ENCODE data around the gene SOCS7. TPM values are rescaled to one million over a fixed set of nuclear protein-coding genes. Genes with fewer than 3 reads are reported as not detected.

The SOCS7 gene
- polyA plus RNA-seq, 1 donor (not counting 4 experiments of a cell fraction or from before 2014, with no cell fraction given) = 7.5 TPM

DNA sequence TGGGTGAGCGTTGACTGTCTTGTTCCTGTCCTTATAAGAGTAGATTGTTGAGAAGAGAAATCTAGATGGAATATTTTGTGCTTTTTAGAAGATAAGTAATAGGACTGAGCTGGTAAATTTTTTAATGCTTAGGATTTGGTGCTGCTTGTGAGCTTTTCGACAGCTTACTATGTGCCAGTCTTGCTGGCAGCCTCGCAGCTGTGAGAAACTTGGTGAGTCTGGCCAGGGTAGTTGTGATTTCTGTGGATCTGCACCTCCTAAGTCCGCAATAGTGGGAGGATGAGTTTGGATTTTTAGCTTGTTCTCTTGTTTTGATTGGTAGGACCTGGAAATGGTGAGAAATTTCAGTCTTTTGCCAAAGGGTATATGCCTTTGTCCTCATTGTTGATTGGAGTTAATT, 3.6 kb downstream of the SOCS7 start:
- H2AFZ ChIP-seq (ENCODE audit: control insufficient read depth, low read length) = no peak overlapping the region
- peaks cover 15% of the 10 kb centered on the region for H3K79me2 ChIP-seq (ENCODE audit: control insufficient read depth, insufficient read depth, low read length)
- H3K9me1 ChIP-seq (ENCODE audit: control insufficient read depth, extremely low read depth, insufficient read depth, low read length) = no peaks in the 10 kb centered on the region
- no peaks in the 10 kb centered on the region for H3K9me3 ChIP-seq (ENCODE audit: control insufficient read depth, low read depth, low read length)
- peaks cover 16% of the 10 kb centered on the region for H3K4me1 ChIP-seq (ENCODE audit: control insufficient read depth, extremely low read depth, insufficient read depth, low read length)
- no peaks in the 10 kb centered on the region for H3K27me3 ChIP-seq (ENCODE audit: control insufficient read depth, extremely low read depth, insufficient read depth, low read length)
- FAIRE-seq (no peak), DNase-seq (ENCODE audit: low read depth, low spot score) (no peak)
- H3K27ac ChIP-seq (ENCODE audit: control insufficient read depth, insufficient read depth, low read length) = no peak overlapping the region
- peaks cover 0 to 2% of the 10 kb centered on the region in 2 experiments for H3K36me3 ChIP-seq (ENCODE audit: control insufficient read depth in 2 of 2, extremely low read depth in 1 of 2, insufficient read depth in 2 of 2, low read length in 2 of 2)
- TF ChIP-seq EZH2 (IDR thresholded peaks at IDR 0.05; ENCODE audit: low read length) = no peak
- TF ChIP-seq, protein P1, sequence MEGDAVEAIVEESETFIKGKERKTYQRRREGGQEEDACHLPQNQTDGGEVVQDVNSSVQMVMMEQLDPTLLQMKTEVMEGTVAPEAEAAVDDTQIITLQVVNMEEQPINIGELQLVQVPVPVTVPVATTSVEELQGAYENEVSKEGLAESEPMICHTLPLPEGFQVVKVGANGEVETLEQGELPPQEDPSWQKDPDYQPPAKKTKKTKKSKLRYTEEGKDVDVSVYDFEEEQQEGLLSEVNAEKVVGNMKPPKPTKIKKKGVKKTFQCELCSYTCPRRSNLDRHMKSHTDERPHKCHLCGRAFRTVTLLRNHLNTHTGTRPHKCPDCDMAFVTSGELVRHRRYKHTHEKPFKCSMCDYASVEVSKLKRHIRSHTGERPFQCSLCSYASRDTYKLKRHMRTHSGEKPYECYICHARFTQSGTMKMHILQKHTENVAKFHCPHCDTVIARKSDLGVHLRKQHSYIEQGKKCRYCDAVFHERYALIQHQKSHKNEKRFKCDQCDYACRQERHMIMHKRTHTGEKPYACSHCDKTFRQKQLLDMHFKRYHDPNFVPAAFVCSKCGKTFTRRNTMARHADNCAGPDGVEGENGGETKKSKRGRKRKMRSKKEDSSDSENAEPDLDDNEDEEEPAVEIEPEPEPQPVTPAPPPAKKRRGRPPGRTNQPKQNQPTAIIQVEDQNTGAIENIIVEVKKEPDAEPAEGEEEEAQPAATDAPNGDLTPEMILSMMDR (optimal IDR thresholded peaks at IDR 0.05 in 1 of 3, IDR thresholded peaks at IDR 0.05 in 1 of 3, conservative IDR thresholded peaks at IDR 0.05 in 1 of 3; ENCODE audit: extremely low read depth in 1 of 3, insufficient read depth in 2 of 3, low read length in 3 of 3) = no peak
- dilution Hi-C loops (cut with MboI; ENCODE audit: extremely low pct_ligation_motif_present, low sequenced_read_pairs) = no loop called here
- no peak overlapping the region for H3K9ac ChIP-seq (ENCODE audit: control insufficient read depth, extremely low read depth, insufficient read depth, low read length)
- H3K4me2 ChIP-seq (ENCODE audit: control insufficient read depth, extremely low read depth, insufficient read depth, low read depth, low read length) = no peak overlapping the region
- no peaks in the 10 kb centered on the region for H4K20me1 ChIP-seq (ENCODE audit: control insufficient read depth, extremely low read depth, insufficient read depth, low read length)
- H3K4me3 ChIP-seq (ENCODE audit: control insufficient read depth in 2 of 3, extremely low read depth in 1 of 3, insufficient read depth in 2 of 3, low read depth in 1 of 3, low read length in 3 of 3) = no peak overlapping the region

DNA sequence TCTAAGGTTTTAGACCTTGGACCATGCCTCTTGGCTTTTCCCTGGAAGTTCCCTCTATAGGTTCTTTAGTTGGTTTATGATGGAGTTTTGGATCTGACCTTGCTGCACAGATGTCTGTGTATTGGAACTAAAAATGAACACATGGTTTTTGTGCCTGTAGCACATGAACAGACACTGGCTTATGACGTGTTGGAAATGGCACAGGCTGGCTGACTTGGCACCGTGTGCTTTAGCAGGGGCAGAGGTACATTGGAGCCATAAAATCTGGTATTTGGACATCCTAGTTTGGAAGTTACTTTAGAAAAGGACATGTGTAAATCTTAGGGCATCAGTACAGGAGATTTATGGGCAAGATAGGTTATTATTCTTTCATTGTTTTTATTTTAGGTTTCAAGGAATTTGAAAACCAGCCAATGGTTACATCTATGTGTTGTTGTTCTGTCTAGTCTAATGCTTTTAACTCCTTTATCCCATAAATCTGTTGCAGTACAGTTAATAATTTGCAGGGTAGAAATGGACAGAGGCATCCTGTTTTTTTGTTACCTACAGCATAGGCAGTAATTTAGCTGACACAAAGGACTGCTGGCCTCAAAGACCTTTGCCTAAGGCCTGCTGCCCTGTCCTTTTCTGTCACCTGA, 6.0 kb downstream of the SOCS7 start:
- TF ChIP-seq, protein P1 (optimal IDR thresholded peaks at IDR 0.05 in 1 of 3, IDR thresholded peaks at IDR 0.05 in 1 of 3, conservative IDR thresholded peaks at IDR 0.05 in 1 of 3; ENCODE audit: extremely low read depth in 1 of 3, insufficient read depth in 2 of 3, low read length in 3 of 3) = no peak
- TF ChIP-seq EZH2 (IDR thresholded peaks at IDR 0.05; ENCODE audit: low read length) = no peak
- Histone ChIP-seq H3K9me3 (ENCODE audit: control insufficient read depth, low read depth, low read length) (no peaks in the 10 kb centered on the region), H4K20me1 (ENCODE audit: control insufficient read depth, extremely low read depth, insufficient read depth, low read length) (peaks cover 3% of the 10 kb centered on the region), H3K4me2 (ENCODE audit: control insufficient read depth, extremely low read depth, insufficient read depth, low read depth, low read length) (no peak overlapping the region), H3K27ac (ENCODE audit: control insufficient read depth, insufficient read depth, low read length) (no peak overlapping the region), H2AFZ (ENCODE audit: control insufficient read depth, low read length) (no peak overlapping the region), H3K27me3 (ENCODE audit: control insufficient read depth, extremely low read depth, insufficient read depth, low read length) (no peaks in the 10 kb centered on the region), H3K4me1 (ENCODE audit: control insufficient read depth, extremely low read depth, insufficient read depth, low read length) (peaks cover 23% of the 10 kb centered on the region), H3K9ac (ENCODE audit: control insufficient read depth, extremely low read depth, insufficient read depth, low read length) (no peak overlapping the region), H3K9me1 (ENCODE audit: control insufficient read depth, extremely low read depth, insufficient read depth, low read length) (no peaks in the 10 kb centered on the region), H3K79me2 (ENCODE audit: control insufficient read depth, insufficient read depth, low read length) (peaks cover 15% of the 10 kb centered on the region), H3K36me3 (ENCODE audit: control insufficient read depth in 2 of 2, extremely low read depth in 1 of 2, insufficient read depth in 2 of 2, low read length in 2 of 2) (peaks cover 0 to 2% of the 10 kb centered on the region in 2 experiments), H3K4me3 (ENCODE audit: control insufficient read depth in 2 of 3, extremely low read depth in 1 of 3, insufficient read depth in 2 of 3, low read depth in 1 of 3, low read length in 3 of 3) (no peak overlapping the region)
- DNase-seq (ENCODE audit: low read depth, low spot score) (no peak), FAIRE-seq (no peak)
- dilution Hi-C loops (cut with MboI; ENCODE audit: extremely low pct_ligation_motif_present, low sequenced_read_pairs) = no loop called here

Data from keratinocyte (primary cell).